GM23338 (cell line): ENCODE measurements around the gene KLHL33. TPM values are rescaled to one million over a fixed set of nuclear protein-coding genes. Genes with fewer than 3 reads are reported as not detected.

ENCODE experiments used
- ATAC-seq: fragments of 200-7000 bp; cut with Tn5 transposase; 3 replicates; pipeline ENCODE4 v1.9.1; 2020
- DNase-seq: peaks from one replicate; pipeline ENCODE4 v3.0.0-alpha.2; 2015; ENCODE audit warnings: low spot score
- H2AFZ ChIP-seq: fragments of 200-600 bp; sonication (generic); 2 replicates; pipeline ENCODE4 v1.8.0; 2016; ENCODE audit warnings: antibody characterized with exemption, mild to moderate bottlenecking, moderate library complexity
- H3F3A ChIP-seq: fragments of 200-600 bp; sonication (generic); replicated peaks from 2 replicates; pipeline ENCODE4 v1.8.0; 2017; ENCODE audit warnings: antibody characterized with exemption, mixed run types, low read depth
- H3K27ac ChIP-seq: fragments of 200-600 bp; sonication (generic); 2 replicates; pipeline ENCODE4 v1.6.1; 2016; ENCODE audit warnings: low read depth
- H3K27me3 ChIP-seq: fragments of 200-600 bp; sonication (generic); 2 replicates; pipeline ENCODE4 v1.8.0; 2016; ENCODE audit warnings: mild to moderate bottlenecking, mixed run types, moderate library complexity; ENCODE audit not compliant: insufficient read depth
- H3K36me3 ChIP-seq: fragments of 200-600 bp; sonication (generic); 2 replicates; pipeline ENCODE4 v1.8.0; 2016; ENCODE audit warnings: mild to moderate bottlenecking; ENCODE audit not compliant: insufficient read depth
- H3K4me1 ChIP-seq: fragments of 200-600 bp; sonication (generic); 2 replicates; pipeline ENCODE4 v1.8.0; 2016; ENCODE audit warnings: mild to moderate bottlenecking, moderate library complexity; ENCODE audit not compliant: insufficient read depth
- H3K4me2 ChIP-seq: fragments of 200-600 bp; sonication (generic); 2 replicates; pipeline ENCODE4 v1.7.1; 2017; ENCODE audit warnings: mixed run types
- H3K4me3 ChIP-seq: fragments of 200-600 bp; sonication (generic); 2 replicates; pipeline ENCODE4 v1.6.1; 2016; ENCODE audit warnings: mixed run types
- H3K79me2 ChIP-seq: fragments of 200-600 bp; sonication (generic); replicated peaks from 2 replicates; pipeline ENCODE4 v1.8.0; 2017; ENCODE audit warnings: mild to moderate bottlenecking; ENCODE audit not compliant: insufficient read depth
- H3K9me2 ChIP-seq: fragments of 200-600 bp; sonication (generic); 2 replicates; pipeline ENCODE4 v1.8.0; 2017; ENCODE audit not compliant: insufficient read depth
- H4K20me1 ChIP-seq: fragments of 200-600 bp; sonication (generic); replicated peaks from 2 replicates; pipeline ENCODE4 v1.8.0; 2017; ENCODE audit warnings: mild to moderate bottlenecking; ENCODE audit not compliant: insufficient read depth
- H3K27ac Mint-ChIP-seq: 2 replicates; pipeline ENCODE4 v1.8.0; 2020; ENCODE audit warnings: inconsistent platforms, mild to moderate bottlenecking, moderate library complexity, mixed read lengths
- H3K27me3 Mint-ChIP-seq: 3 replicates; pipeline ENCODE4 v1.8.0; 2022; ENCODE audit warnings: low read depth, mild to moderate bottlenecking, moderate library complexity, mixed read lengths, inconsistent platforms; ENCODE audit not compliant: insufficient read depth, poor library complexity
- H3K36me3 Mint-ChIP-seq: 3 replicates; pipeline ENCODE4 v1.8.0; 2021; ENCODE audit warnings: low read depth, mild to moderate bottlenecking, inconsistent platforms, moderate library complexity, mixed read lengths
- H3K4me1 Mint-ChIP-seq: 3 replicates; pipeline ENCODE4 v1.8.0; 2020; ENCODE audit warnings: mild to moderate bottlenecking, inconsistent platforms, mixed read lengths
- H3K4me3 Mint-ChIP-seq: 3 replicates; pipeline ENCODE4 v1.8.0; 2021; ENCODE audit warnings: moderate library complexity, mild to moderate bottlenecking, inconsistent platforms, mixed read lengths
- H3K9me3 Mint-ChIP-seq: 3 replicates; pipeline ENCODE4 v1.8.0; 2020; ENCODE audit warnings: moderate library complexity, mild to moderate bottlenecking, inconsistent platforms, mixed read lengths
- CREB1 ChIP-seq: fragments of 250-450 bp; sonication (Bioruptor Pico); IDR thresholded peaks from 2 replicates; pipeline ENCODE4 v1.5.0; 2020; ENCODE audit warnings: low read depth, mild to moderate bottlenecking, moderate library complexity
- CTCF ChIP-seq, 2 experiments: fragments of 200-600 bp in 1 of 2; sonication (generic) in 1 of 2; conservative IDR thresholded peaks; 2 replicates each; pipeline versions ENCODE4 v1.5.1 to v1.6.1; 2016 to 2017; ENCODE audit warnings: antibody characterized with exemption in 2 of 2, low read depth in 2 of 2, mild to moderate bottlenecking in 2 of 2, moderate library complexity in 1 of 2
- ETS1 ChIP-seq: IDR thresholded peaks from 2 replicates; pipeline ENCODE4 v1.6.1; 2016; ENCODE audit warnings: antibody characterized with exemption
- EZH2 ChIP-seq: fragments of 200-600 bp; sonication (generic); IDR thresholded peaks from one replicate; pipeline ENCODE4 v1.8.0; 2017; ENCODE audit warnings: antibody characterized with exemption, mild to moderate bottlenecking, low read depth; ENCODE audit not compliant: unreplicated experiment
- EZH2phosphoT487 ChIP-seq: fragments of 200-600 bp; sonication (generic); IDR thresholded peaks from one replicate; pipeline ENCODE4 v1.8.1; 2018; ENCODE audit warnings: antibody characterized with exemption; ENCODE audit not compliant: unreplicated experiment
- JUNB ChIP-seq: IDR thresholded peaks from one replicate; pipeline ENCODE4 v1.6.1; 2016; ENCODE audit warnings: antibody characterized with exemption; ENCODE audit not compliant: unreplicated experiment
- NANOG ChIP-seq: IDR thresholded peaks from 2 replicates; pipeline ENCODE4 v1.6.1; 2016; ENCODE audit warnings: antibody characterized with exemption, borderline replicate concordance
- POLR2AphosphoS5 ChIP-seq: IDR thresholded peaks from 2 replicates; pipeline ENCODE4 v1.6.1; 2016; ENCODE audit warnings: antibody characterized with exemption, low read depth
- REST ChIP-seq: IDR thresholded peaks from one replicate; pipeline ENCODE4 v1.6.1; 2018; ENCODE audit warnings: antibody characterized with exemption; ENCODE audit not compliant: unreplicated experiment
- STAT1 ChIP-seq: IDR thresholded peaks from one replicate; pipeline ENCODE4 v1.6.1; 2016; ENCODE audit warnings: antibody characterized with exemption; ENCODE audit not compliant: unreplicated experiment
- ZNF114 ChIP-seq: fragments of 250-450 bp; sonication (Bioruptor Pico); IDR thresholded peaks from 2 replicates; pipeline ENCODE4 v1.5.0; 2020; ENCODE audit warnings: mild to moderate bottlenecking, moderate library complexity
- ZNF331 ChIP-seq: fragments of 250-450 bp; sonication (Bioruptor Pico); IDR thresholded peaks from 2 replicates; pipeline ENCODE4 v1.5.0; 2020; ENCODE audit warnings: low read depth, mild to moderate bottlenecking, moderate library complexity
- ZNF462 ChIP-seq: fragments of 250-450 bp; sonication (Bioruptor Pico); IDR thresholded peaks from 2 replicates; pipeline ENCODE4 v1.5.0; 2020; ENCODE audit warnings: mild to moderate bottlenecking, moderate library complexity
- polyA plus RNA-seq: library from polyadenylated mRNA; unstranded; fragments of >200 nt; fragmentation: Nextera tagmentation; extraction: Ambion mirVana; gene quantifications from 2 replicates; pipeline ENCODE4 v1.2.1, GENCODE V29; 2016
- total RNA-seq: library from RNA; depleted of rRNA; stranded (reverse); fragments of >200 nt; shearing (Covaris generic); gene quantifications from 2 replicates; pipeline ENCODE4 v1.2.3, GENCODE V29; 2014

The KLHL33 gene
- total and polyA plus RNA-seq, 2 experiments from 2014 or later, result 0.15 to 0.35 TPM

GRCh38 chr14:20428802-20429201 is 7.2 kb downstream of the KLHL33 start:
- H3K79me2 ChIP-seq, result no peaks in the 10 kb centered on the region
- H3F3A ChIP-seq, result no peaks in the 10 kb centered on the region
- H4K20me1 ChIP-seq, result no peaks in the 10 kb centered on the region
- H3K4me2 ChIP-seq, result no peak overlapping the region
- no peak overlapping the region for H3K4me3 Mint-ChIP-seq
- peaks cover 2% of the 10 kb centered on the region; the same call in 1 of the 2 replicates for H3K27me3 ChIP-seq
- peaks cover 6% of the 10 kb centered on the region; the same call in 1 of the 2 replicates for H3K9me2 ChIP-seq
- no peaks in the 10 kb centered on the region for H3K36me3 ChIP-seq
- H3K27me3 Mint-ChIP-seq, result peaks cover 8% of the 10 kb centered on the region
- no peaks in the 10 kb centered on the region for H3K36me3 Mint-ChIP-seq
- TF ChIP-seq NANOG (no peak), POLR2AphosphoS5 (no peak), ZNF114 (CRISPR knock-in tag) (no peak), CREB1 (CRISPR knock-in tag) (no peak), STAT1 (no peak), ZNF331 (no peak), EZH2phosphoT487 (no peak), CTCF (conservative IDR thresholded peaks at IDR 0.05; ENCODE audit: low read depth in 2 of 2) (no peak), JUNB (no peak), EZH2 (no peak), ETS1 (no peak), ZNF462 (CRISPR knock-in tag) (no peak), REST (no peak)
- H3K27ac Mint-ChIP-seq, result no peak overlapping the region
- no peak overlapping the region for H3K4me3 ChIP-seq
- H3K4me1 ChIP-seq, result peaks cover 6% of the 10 kb centered on the region
- DNase-seq (no peak), ATAC-seq (no peak)
- peaks cover 10% of the 10 kb centered on the region; the same call in 2 of the 3 replicates for H3K4me1 Mint-ChIP-seq
- H3K27ac ChIP-seq, result no peak overlapping the region
- H2AFZ ChIP-seq, result no peak overlapping the region
- no peaks in the 10 kb centered on the region for H3K9me3 Mint-ChIP-seq
